ENCODE results near the gene LEF1.

The LEF1 gene

GRCh38 chr4:108144451-108144850 lies 24.3 kb downstream of the LEF1 start:
- no peak overlapping the region for H3K9ac ChIP-seq (ENCODE audit: low read length)
- no peak overlapping the region for H4K5ac ChIP-seq (ENCODE audit: low read length)
- no peak overlapping the region for H2AK5ac ChIP-seq (ENCODE audit: low read length)
- H2BK15ac ChIP-seq (replicated peaks; ENCODE audit: low read depth), result no peak overlapping the region
- no peak overlapping the region for H3K56ac ChIP-seq (ENCODE audit: low read length)
- no peaks in the 10 kb centered on the region for H3K36me3 ChIP-seq (ENCODE audit: control insufficient read depth, insufficient read depth, low read length)
- H3K18ac ChIP-seq (ENCODE audit: low read length), result no peak overlapping the region
- no peak overlapping the region for H3K4me2 ChIP-seq (ENCODE audit: low read length)
- no peaks in the 10 kb centered on the region for H3K79me2 ChIP-seq (ENCODE audit: control insufficient read depth, insufficient read depth, low read length)
- no peaks in the 10 kb centered on the region for H3K27me3 ChIP-seq (ENCODE audit: insufficient read depth, low read length, poor library complexity)
- no peak overlapping the region for H2BK120ac ChIP-seq (ENCODE audit: low read depth, low read length)
- H3K79me1 ChIP-seq (ENCODE audit: low read length), result no peaks in the 10 kb centered on the region
- no peak overlapping the region for H3K4ac ChIP-seq (ENCODE audit: low read depth, low read length)
- no peak for DNase-seq
- H3K23ac ChIP-seq (ENCODE audit: low read length), result no peak overlapping the region
- H3K4me3 ChIP-seq (ENCODE audit: low read length), result no peak overlapping the region
- no peak overlapping the region for H4K8ac ChIP-seq (ENCODE audit: low read depth, low read length)
- H3K27ac ChIP-seq (ENCODE audit: low read depth, low read length), result no peak overlapping the region
- WGBS (ENCODE audit: extremely low coverage, insufficient coverage, low lambda C conversion rate), result no CpG with 5 or more reads among the region's 3 CpGs
- no peaks in the 10 kb centered on the region for H3K4me1 ChIP-seq (ENCODE audit: control insufficient read depth, low read depth, low read length)
- H2BK5ac ChIP-seq (ENCODE audit: low read length), result no peak overlapping the region

- no peak overlapping the region for H3K4me3 ChIP-seq (ENCODE audit: low read length)
- WGBS (ENCODE audit: extremely low coverage, insufficient coverage, low lambda C conversion rate), result no CpG with 5 or more reads among the region's 4 CpGs
- no peak overlapping the region for H2BK120ac ChIP-seq (ENCODE audit: low read depth, low read length)
- no peak for DNase-seq
- H4K5ac ChIP-seq (ENCODE audit: low read length), result no peak overlapping the region
- no peak overlapping the region for H3K9ac ChIP-seq (ENCODE audit: low read length)
- H3K18ac ChIP-seq (ENCODE audit: low read length), result no peak overlapping the region
- H4K8ac ChIP-seq (ENCODE audit: low read depth, low read length), result no peak overlapping the region
- H2AK5ac ChIP-seq (ENCODE audit: low read length), result no peak overlapping the region
- no peak overlapping the region for H3K4ac ChIP-seq (ENCODE audit: low read depth, low read length)
- H3K79me2 ChIP-seq (ENCODE audit: control insufficient read depth, insufficient read depth, low read length), result no peaks in the 10 kb centered on the region
- no peak overlapping the region for H3K56ac ChIP-seq (ENCODE audit: low read length)
- H3K27me3 ChIP-seq (ENCODE audit: insufficient read depth, low read length, poor library complexity), result no peaks in the 10 kb centered on the region
- H3K23ac ChIP-seq (ENCODE audit: low read length), result no peak overlapping the region
- H3K79me1 ChIP-seq (ENCODE audit: low read length), result no peaks in the 10 kb centered on the region
- H3K4me1 ChIP-seq (ENCODE audit: control insufficient read depth, low read depth, low read length), result no peaks in the 10 kb centered on the region
- H2BK5ac ChIP-seq (ENCODE audit: low read length), result no peak overlapping the region
- no peak overlapping the region for H3K27ac ChIP-seq (ENCODE audit: low read depth, low read length)
- H3K36me3 ChIP-seq (ENCODE audit: control insufficient read depth, insufficient read depth, low read length), result no peaks in the 10 kb centered on the region
- no peak overlapping the region for H3K4me2 ChIP-seq (ENCODE audit: low read length)
- no peak overlapping the region for H2BK15ac ChIP-seq (replicated peaks; ENCODE audit: low read depth)
Measured at GRCh38 chr4:108143515-108143914, 25.2 kb downstream of the LEF1 start.

- Histone ChIP-seq H3K4ac (ENCODE audit: low read depth, low read length) (no peak overlapping the region), H2BK15ac (replicated peaks; ENCODE audit: low read depth) (no peak overlapping the region), H3K23ac (ENCODE audit: low read length) (no peak overlapping the region), H3K4me3 (ENCODE audit: low read length) (no peak overlapping the region), H3K36me3 (ENCODE audit: control insufficient read depth, insufficient read depth, low read length) (no peaks in the 10 kb centered on the region), H4K5ac (ENCODE audit: low read length) (no peak overlapping the region), H3K4me2 (ENCODE audit: low read length) (no peak overlapping the region), H2BK120ac (ENCODE audit: low read depth, low read length) (no peak overlapping the region), H3K4me1 (ENCODE audit: control insufficient read depth, low read depth, low read length) (no peaks in the 10 kb centered on the region), H3K18ac (ENCODE audit: low read length) (no peak overlapping the region), H3K56ac (ENCODE audit: low read length) (no peak overlapping the region), H3K9ac (ENCODE audit: low read length) (no peak overlapping the region), H2BK5ac (ENCODE audit: low read length) (no peak overlapping the region), H3K79me2 (ENCODE audit: control insufficient read depth, insufficient read depth, low read length) (no peaks in the 10 kb centered on the region), H2AK5ac (ENCODE audit: low read length) (no peak overlapping the region), H3K79me1 (ENCODE audit: low read length) (no peaks in the 10 kb centered on the region), H3K27me3 (ENCODE audit: insufficient read depth, low read length, poor library complexity) (no peaks in the 10 kb centered on the region), H4K8ac (ENCODE audit: low read depth, low read length) (no peak overlapping the region), H3K27ac (ENCODE audit: low read depth, low read length) (no peak overlapping the region)
- WGBS (ENCODE audit: extremely low coverage, insufficient coverage, low lambda C conversion rate), result no CpG with 5 or more reads among the region's 2 CpGs
- no peak for DNase-seq
Measured at GRCh38 chr4:108142870-108143269, 25.9 kb downstream of the LEF1 start.

GRCh38 chr4:108141213-108141950 lies 27.4 kb downstream of the LEF1 start:
- H4K8ac ChIP-seq (ENCODE audit: low read depth, low read length), result no peak overlapping the region
- H2BK15ac ChIP-seq (replicated peaks; ENCODE audit: low read depth), result no peak overlapping the region
- no peak overlapping the region for H2BK5ac ChIP-seq (ENCODE audit: low read length)
- H3K27me3 ChIP-seq (ENCODE audit: insufficient read depth, low read length, poor library complexity), result no peaks in the 10 kb centered on the region
- no peak overlapping the region for H2AK5ac ChIP-seq (ENCODE audit: low read length)
- H3K4ac ChIP-seq (ENCODE audit: low read depth, low read length), result no peak overlapping the region
- no peak for DNase-seq
- no CpG with 5 or more reads among the region's 12 CpGs for WGBS (ENCODE audit: extremely low coverage, insufficient coverage, low lambda C conversion rate)
- no peak overlapping the region for H3K56ac ChIP-seq (ENCODE audit: low read length)
- no peak overlapping the region for H3K9ac ChIP-seq (ENCODE audit: low read length)
- H3K4me2 ChIP-seq (ENCODE audit: low read length), result no peak overlapping the region
- H3K36me3 ChIP-seq (ENCODE audit: control insufficient read depth, insufficient read depth, low read length), result no peaks in the 10 kb centered on the region
- H3K4me1 ChIP-seq (ENCODE audit: control insufficient read depth, low read depth, low read length), result no peaks in the 10 kb centered on the region
- H3K79me1 ChIP-seq (ENCODE audit: low read length), result no peaks in the 10 kb centered on the region
- no peak overlapping the region for H3K4me3 ChIP-seq (ENCODE audit: low read length)
- no peak overlapping the region for H3K27ac ChIP-seq (ENCODE audit: low read depth, low read length)
- H4K5ac ChIP-seq (ENCODE audit: low read length), result no peak overlapping the region
- H3K79me2 ChIP-seq (ENCODE audit: control insufficient read depth, insufficient read depth, low read length), result no peaks in the 10 kb centered on the region
- no peak overlapping the region for H2BK120ac ChIP-seq (ENCODE audit: low read depth, low read length)
- no peak overlapping the region for H3K18ac ChIP-seq (ENCODE audit: low read length)
- H3K23ac ChIP-seq (ENCODE audit: low read length), result no peak overlapping the region

GRCh38 chr4:108140328-108140727 lies 28.4 kb downstream of the LEF1 start:
- H4K8ac ChIP-seq (ENCODE audit: low read depth, low read length), result no peak overlapping the region
- no peak overlapping the region for H2BK120ac ChIP-seq (ENCODE audit: low read depth, low read length)
- H3K79me2 ChIP-seq (ENCODE audit: control insufficient read depth, insufficient read depth, low read length), result no peaks in the 10 kb centered on the region
- no peak overlapping the region for H3K9ac ChIP-seq (ENCODE audit: low read length)
- no peak overlapping the region for H4K5ac ChIP-seq (ENCODE audit: low read length)
- no peak overlapping the region for H3K18ac ChIP-seq (ENCODE audit: low read length)
- no peak overlapping the region for H3K4me3 ChIP-seq (ENCODE audit: low read length)
- no peak for DNase-seq
- H3K27ac ChIP-seq (ENCODE audit: low read depth, low read length), result no peak overlapping the region
- no peaks in the 10 kb centered on the region for H3K79me1 ChIP-seq (ENCODE audit: low read length)
- H3K56ac ChIP-seq (ENCODE audit: low read length), result no peak overlapping the region
- no peak overlapping the region for H3K23ac ChIP-seq (ENCODE audit: low read length)
- no CpG with 5 or more reads among the region's 7 CpGs for WGBS (ENCODE audit: extremely low coverage, insufficient coverage, low lambda C conversion rate)
- no peak overlapping the region for H2AK5ac ChIP-seq (ENCODE audit: low read length)
- no peak overlapping the region for H3K4me2 ChIP-seq (ENCODE audit: low read length)
- H2BK5ac ChIP-seq (ENCODE audit: low read length), result no peak overlapping the region
- no peaks in the 10 kb centered on the region for H3K36me3 ChIP-seq (ENCODE audit: control insufficient read depth, insufficient read depth, low read length)
- H3K4ac ChIP-seq (ENCODE audit: low read depth, low read length), result no peak overlapping the region
- H3K27me3 ChIP-seq (ENCODE audit: insufficient read depth, low read length, poor library complexity), result no peaks in the 10 kb centered on the region
- no peak overlapping the region for H2BK15ac ChIP-seq (replicated peaks; ENCODE audit: low read depth)
- peaks cover 2% of the 10 kb centered on the region for H3K4me1 ChIP-seq (ENCODE audit: control insufficient read depth, low read depth, low read length)

- Histone ChIP-seq H3K4me1 (ENCODE audit: control insufficient read depth, low read depth, low read length) (peaks cover 2% of the 10 kb centered on the region), H3K23ac (ENCODE audit: low read length) (no peak overlapping the region), H2AK5ac (ENCODE audit: low read length) (no peak overlapping the region), H3K18ac (ENCODE audit: low read length) (no peak overlapping the region), H2BK15ac (replicated peaks; ENCODE audit: low read depth) (no peak overlapping the region), H4K5ac (ENCODE audit: low read length) (no peak overlapping the region), H3K27ac (ENCODE audit: low read depth, low read length) (no peak overlapping the region), H2BK5ac (ENCODE audit: low read length) (no peak overlapping the region), H3K27me3 (ENCODE audit: insufficient read depth, low read length, poor library complexity) (no peaks in the 10 kb centered on the region), H4K8ac (ENCODE audit: low read depth, low read length) (no peak overlapping the region), H3K4ac (ENCODE audit: low read depth, low read length) (no peak overlapping the region), H3K36me3 (ENCODE audit: control insufficient read depth, insufficient read depth, low read length) (no peaks in the 10 kb centered on the region), H3K4me3 (ENCODE audit: low read length) (no peak overlapping the region), H2BK120ac (ENCODE audit: low read depth, low read length) (no peak overlapping the region), H3K56ac (ENCODE audit: low read length) (no peak overlapping the region), H3K79me1 (ENCODE audit: low read length) (no peaks in the 10 kb centered on the region), H3K9ac (ENCODE audit: low read length) (no peak overlapping the region), H3K4me2 (ENCODE audit: low read length) (no peak overlapping the region), H3K79me2 (ENCODE audit: control insufficient read depth, insufficient read depth, low read length) (no peaks in the 10 kb centered on the region)
- DNase-seq, result no peak
- no CpG with 5 or more reads among the region's 2 CpGs for WGBS (ENCODE audit: extremely low coverage, insufficient coverage, low lambda C conversion rate)
Measured at GRCh38 chr4:108139089-108139488, 29.6 kb downstream of the LEF1 start.

All from mesendoderm (in vitro differentiated cells).